Measurements from ENCODE around the gene TBPL1. TPM values are rescaled to one million over a fixed set of nuclear protein-coding genes. Genes with fewer than 3 reads are reported as not detected.

Gene TBPL1
- total RNA-seq, 2 donors from 2014 or later, result 40.4 to 45.4 TPM

DNA sequence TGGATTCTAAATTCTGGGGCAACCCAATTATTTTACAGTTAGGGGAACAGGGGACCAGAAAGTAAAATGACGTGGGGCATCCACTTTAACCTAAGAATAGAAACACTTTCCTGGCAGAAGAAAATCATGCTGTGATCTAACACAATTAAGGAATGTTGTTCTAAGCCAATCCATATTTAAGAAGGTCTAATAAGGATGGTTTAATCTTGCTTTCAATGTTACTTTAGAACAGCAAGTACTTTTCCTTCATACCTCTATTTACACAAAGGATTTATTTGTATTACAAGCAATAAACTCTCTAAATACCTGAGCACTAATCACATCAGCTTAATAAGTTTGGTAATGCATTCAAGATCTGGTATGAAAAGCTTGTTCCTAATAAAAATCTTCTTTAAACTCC lies 67.0 kb downstream of the TBPL1 start:
- H3K27me3 ChIP-seq (ENCODE audit: control insufficient read depth, insufficient read depth, low read length, poor library complexity, severe bottlenecking), result no peaks in the 10 kb centered on the region
- H3K36me3 ChIP-seq (ENCODE audit: control insufficient read depth, insufficient read depth, low read length), result no peaks in the 10 kb centered on the region
- Mint-ChIP-seq H3K9me3 (no peaks in the 10 kb centered on the region), H3K27me3 (ENCODE audit: insufficient read depth) (peaks cover 2% of the 10 kb centered on the region), H3K4me3 (no peak overlapping the region), H3K4me1 (peaks cover 4% of the 10 kb centered on the region), H3K27ac (no peak overlapping the region), H3K36me3 (ENCODE audit: low read depth) (no peaks in the 10 kb centered on the region)
- no peak overlapping the region for H3K27ac ChIP-seq (ENCODE audit: low read depth, low read length)
- no peak overlapping the region for H3K9ac ChIP-seq (ENCODE audit: extremely low read depth, low read length, poor library complexity, severe bottlenecking)
- H3K4me3 ChIP-seq (ENCODE audit: low read length), result no peak overlapping the region
- TF ChIP-seq, protein P1, sequence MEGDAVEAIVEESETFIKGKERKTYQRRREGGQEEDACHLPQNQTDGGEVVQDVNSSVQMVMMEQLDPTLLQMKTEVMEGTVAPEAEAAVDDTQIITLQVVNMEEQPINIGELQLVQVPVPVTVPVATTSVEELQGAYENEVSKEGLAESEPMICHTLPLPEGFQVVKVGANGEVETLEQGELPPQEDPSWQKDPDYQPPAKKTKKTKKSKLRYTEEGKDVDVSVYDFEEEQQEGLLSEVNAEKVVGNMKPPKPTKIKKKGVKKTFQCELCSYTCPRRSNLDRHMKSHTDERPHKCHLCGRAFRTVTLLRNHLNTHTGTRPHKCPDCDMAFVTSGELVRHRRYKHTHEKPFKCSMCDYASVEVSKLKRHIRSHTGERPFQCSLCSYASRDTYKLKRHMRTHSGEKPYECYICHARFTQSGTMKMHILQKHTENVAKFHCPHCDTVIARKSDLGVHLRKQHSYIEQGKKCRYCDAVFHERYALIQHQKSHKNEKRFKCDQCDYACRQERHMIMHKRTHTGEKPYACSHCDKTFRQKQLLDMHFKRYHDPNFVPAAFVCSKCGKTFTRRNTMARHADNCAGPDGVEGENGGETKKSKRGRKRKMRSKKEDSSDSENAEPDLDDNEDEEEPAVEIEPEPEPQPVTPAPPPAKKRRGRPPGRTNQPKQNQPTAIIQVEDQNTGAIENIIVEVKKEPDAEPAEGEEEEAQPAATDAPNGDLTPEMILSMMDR (conservative IDR thresholded peaks at IDR 0.05), result no peak
- 94% methylated on average over 1 of the region's 1 CpG; no CpG with 5 or more reads in 1 of the 2 experiments for WGBS, 2 experiments (ENCODE audit: insufficient coverage in 1 of 2, insufficient read length in 1 of 2)
- H3K4me1 ChIP-seq (ENCODE audit: control insufficient read depth, insufficient read depth, low read length), result no peaks in the 10 kb centered on the region
- no peak for DNase-seq
- H3K9me3 ChIP-seq (ENCODE audit: control insufficient read depth, low read length), result no peaks in the 10 kb centered on the region

DNA sequence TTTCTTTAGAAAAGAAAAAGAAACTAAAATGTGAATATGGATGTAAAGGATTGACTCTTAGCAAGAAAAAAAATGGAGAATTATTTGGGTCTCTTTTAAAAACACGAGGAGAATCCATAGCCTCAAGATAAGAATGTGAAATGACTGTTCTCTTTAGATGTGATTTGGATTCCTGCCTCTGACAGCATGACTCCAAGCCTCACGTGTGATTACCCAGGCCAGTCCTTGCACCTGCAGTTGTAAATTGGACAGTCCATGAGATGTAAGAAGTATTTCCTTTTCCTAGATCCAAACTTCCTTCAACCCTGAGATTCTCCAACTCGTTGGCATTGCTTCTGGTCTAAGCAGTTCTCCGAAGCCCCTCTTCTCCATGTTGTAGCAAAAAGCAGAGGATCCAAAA lies 67.5 kb downstream of the TBPL1 start:
- 80 to 81% methylated on average over 2 to 4 of the region's 4 CpGs for WGBS, 2 experiments (ENCODE audit: insufficient coverage in 1 of 2, insufficient read length in 1 of 2)
- no peaks in the 10 kb centered on the region for H3K4me1 ChIP-seq (ENCODE audit: control insufficient read depth, insufficient read depth, low read length)
- TF ChIP-seq, protein P1 (conservative IDR thresholded peaks at IDR 0.05), result no peak
- no peaks in the 10 kb centered on the region for H3K27me3 ChIP-seq (ENCODE audit: control insufficient read depth, insufficient read depth, low read length, poor library complexity, severe bottlenecking)
- no peak overlapping the region for H3K4me3 ChIP-seq (ENCODE audit: low read length)
- no peaks in the 10 kb centered on the region for H3K9me3 ChIP-seq (ENCODE audit: control insufficient read depth, low read length)
- no peak overlapping the region for H3K27ac ChIP-seq (ENCODE audit: low read depth, low read length)
- Mint-ChIP-seq H3K36me3 (ENCODE audit: low read depth) (no peaks in the 10 kb centered on the region), H3K27me3 (ENCODE audit: insufficient read depth) (peaks cover 2% of the 10 kb centered on the region), H3K4me1 (peaks cover under 1% of the 10 kb centered on the region), H3K9me3 (no peaks in the 10 kb centered on the region), H3K4me3 (no peak overlapping the region), H3K27ac (no peak overlapping the region)
- no peak for DNase-seq
- H3K9ac ChIP-seq (ENCODE audit: extremely low read depth, low read length, poor library complexity, severe bottlenecking), result no peak overlapping the region
- no peaks in the 10 kb centered on the region for H3K36me3 ChIP-seq (ENCODE audit: control insufficient read depth, insufficient read depth, low read length)

DNA sequence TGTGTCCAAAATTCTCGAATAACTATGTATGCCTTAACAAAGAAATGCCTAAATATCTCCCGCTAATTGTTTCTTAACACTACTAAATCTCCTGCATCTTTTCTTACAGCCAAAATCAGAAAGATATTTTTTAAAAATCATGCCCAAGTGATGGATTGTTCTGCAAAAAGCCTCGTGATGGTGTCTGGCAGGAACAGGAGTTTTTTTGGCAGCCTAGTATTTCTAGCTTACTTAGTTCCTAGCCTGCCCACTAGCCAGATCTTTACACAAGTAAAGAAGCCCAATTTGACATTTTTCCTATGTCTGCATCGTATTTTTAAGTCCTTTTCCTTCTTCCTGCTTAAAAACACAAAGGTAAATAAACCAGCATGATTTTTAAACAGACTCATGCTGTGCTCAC lies 67.9 kb downstream of the TBPL1 start:
- H3K9me3 ChIP-seq (ENCODE audit: control insufficient read depth, low read length), result no peaks in the 10 kb centered on the region
- H3K27ac ChIP-seq (ENCODE audit: low read depth, low read length), result no peak overlapping the region
- no peaks in the 10 kb centered on the region for H3K36me3 Mint-ChIP-seq (ENCODE audit: low read depth)
- H3K4me1 Mint-ChIP-seq, result no peaks in the 10 kb centered on the region
- no peaks in the 10 kb centered on the region for H3K27me3 ChIP-seq (ENCODE audit: control insufficient read depth, insufficient read depth, low read length, poor library complexity, severe bottlenecking)
- H3K27ac Mint-ChIP-seq, result no peak overlapping the region
- no peak overlapping the region for H3K4me3 Mint-ChIP-seq
- H3K4me1 ChIP-seq (ENCODE audit: control insufficient read depth, insufficient read depth, low read length), result no peaks in the 10 kb centered on the region
- no peaks in the 10 kb centered on the region for H3K36me3 ChIP-seq (ENCODE audit: control insufficient read depth, insufficient read depth, low read length)
- DNase-seq, result no peak
- WGBS, 2 experiments (ENCODE audit: insufficient coverage in 1 of 2, insufficient read length in 1 of 2), result 86 to 87% methylated on average over 4 of the region's 4 CpGs
- H3K27me3 Mint-ChIP-seq (ENCODE audit: insufficient read depth), result peaks cover 2% of the 10 kb centered on the region
- no peaks in the 10 kb centered on the region for H3K9me3 Mint-ChIP-seq
- TF ChIP-seq, protein P1 (conservative IDR thresholded peaks at IDR 0.05), result no peak
- no peak overlapping the region for H3K9ac ChIP-seq (ENCODE audit: extremely low read depth, low read length, poor library complexity, severe bottlenecking)
- no peak overlapping the region for H3K4me3 ChIP-seq (ENCODE audit: low read length)

Measured in endodermal cell (in vitro differentiated cells).